CD4-positive, alpha-beta T cell treated with Interferon alpha-2 for 1 hour (primary cell): ENCODE measurements around the gene AGO3.

Source experiments
- DNase-seq, 2 donors: peaks; one replicate each; pipeline ENCODE4 v3.0.0-alpha.2; 2020 to 2022

Gene AGO3

GRCh38 chr1:36084497-36085115, 153.7 kb downstream of the AGO3 start:
- DNase-seq = no peak

DNA sequence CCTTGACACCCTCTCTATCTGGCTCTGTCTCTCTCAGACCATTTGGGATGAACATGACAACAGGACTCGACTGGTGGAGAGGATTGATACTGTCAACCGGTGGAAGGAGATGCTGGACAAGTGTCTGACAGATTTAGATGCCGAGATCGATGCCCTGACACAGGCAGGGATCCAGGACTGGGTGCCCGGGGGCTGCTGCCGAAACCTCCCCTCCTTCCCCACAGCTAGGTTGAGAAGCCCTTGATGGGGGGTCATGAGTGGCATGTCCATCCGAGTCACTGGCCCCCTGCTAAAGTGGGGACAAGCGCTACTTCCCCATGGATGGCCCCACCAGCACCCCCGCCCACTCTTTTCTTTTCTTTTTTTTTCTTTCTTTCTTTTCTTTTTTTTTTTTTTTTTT, 154.2 kb downstream of the AGO3 start:
- no peak for DNase-seq

DNA sequence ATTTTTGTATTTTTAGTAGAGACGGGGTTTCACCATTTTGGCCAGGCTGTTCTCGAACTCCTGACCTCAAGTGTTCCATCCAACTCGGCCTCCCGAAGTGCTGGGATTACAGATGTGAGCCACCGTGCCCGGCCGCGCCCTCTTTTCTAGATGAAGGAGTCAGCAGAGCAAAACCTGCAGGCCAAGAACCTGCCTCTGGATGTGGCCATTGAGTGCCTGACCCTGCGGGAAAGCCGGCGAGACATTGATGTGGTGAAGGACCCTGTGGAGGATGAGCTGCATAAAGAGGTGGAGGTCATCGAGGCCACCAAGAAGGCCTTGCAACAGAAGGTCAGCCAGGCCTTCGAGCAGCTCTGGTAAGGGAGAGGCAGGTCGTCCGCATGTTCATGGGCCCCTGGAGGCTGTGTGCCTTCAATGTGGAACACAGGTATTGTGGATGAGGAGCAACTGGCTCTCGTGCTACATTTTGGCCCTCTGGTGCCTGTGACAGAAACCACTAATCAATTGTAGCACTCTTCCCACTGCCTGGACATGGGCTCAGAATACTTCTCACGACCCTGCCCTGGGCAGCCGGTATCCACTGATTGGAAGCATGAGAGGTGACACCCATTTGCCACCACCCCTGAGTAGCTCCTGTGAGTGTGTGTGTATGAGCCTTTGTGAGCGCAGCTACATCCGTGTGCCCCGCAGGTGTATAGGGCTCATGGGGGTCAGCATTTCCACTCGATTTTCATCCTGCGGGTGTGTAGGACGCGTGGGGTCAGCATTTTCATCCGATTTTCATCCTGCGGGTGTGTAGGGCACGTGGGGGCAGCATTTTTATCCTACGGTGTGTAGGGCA, 155.0 kb downstream of the AGO3 start:
- no peak for DNase-seq

GRCh38 chr1:36086529-36087232, 155.8 kb downstream of the AGO3 start:
- DNase-seq = no peak

DNA sequence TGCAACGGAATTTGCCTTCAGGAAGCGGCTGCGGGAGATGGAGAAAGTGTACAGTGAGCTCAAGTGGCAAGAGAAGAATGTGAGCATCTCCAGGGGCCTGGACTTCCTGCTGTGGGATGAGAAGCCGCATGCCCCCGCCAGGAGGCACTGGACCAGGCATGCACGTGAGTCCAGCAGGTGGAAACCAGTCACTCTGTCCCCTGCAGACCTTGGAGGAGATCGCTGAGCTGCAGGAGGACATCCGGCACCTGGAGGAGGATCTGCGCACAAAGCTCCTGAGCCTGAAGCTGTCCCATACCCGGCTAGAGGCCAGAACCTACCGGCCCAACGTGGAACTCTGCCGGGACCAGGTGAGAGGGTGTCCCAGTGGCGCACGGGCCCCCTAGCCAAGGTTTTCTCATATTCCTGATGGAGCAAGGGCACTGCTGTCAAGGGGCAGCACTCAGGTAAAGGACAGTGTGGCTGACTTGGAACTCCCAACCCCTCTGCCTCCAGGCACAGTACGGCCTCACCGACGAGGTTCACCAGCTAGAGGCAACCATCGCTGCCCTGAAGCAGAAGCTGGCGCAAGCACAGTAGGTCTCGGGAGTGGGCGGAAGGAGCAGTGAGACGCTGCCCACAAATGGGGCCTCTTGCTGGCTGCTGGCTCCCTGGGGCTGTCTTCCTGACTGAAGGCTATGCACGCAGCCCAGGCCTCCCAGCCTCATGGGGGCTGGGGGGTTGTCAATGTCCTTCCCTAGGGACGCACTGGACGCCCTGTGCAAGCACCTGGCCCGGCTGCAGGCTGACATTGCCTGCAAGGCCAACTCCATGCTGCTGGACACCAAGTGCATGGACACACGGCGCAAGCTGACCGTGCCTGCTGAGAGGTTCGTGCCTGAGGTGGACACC, 156.6 kb downstream of the AGO3 start:
- no peak for DNase-seq

DNA sequence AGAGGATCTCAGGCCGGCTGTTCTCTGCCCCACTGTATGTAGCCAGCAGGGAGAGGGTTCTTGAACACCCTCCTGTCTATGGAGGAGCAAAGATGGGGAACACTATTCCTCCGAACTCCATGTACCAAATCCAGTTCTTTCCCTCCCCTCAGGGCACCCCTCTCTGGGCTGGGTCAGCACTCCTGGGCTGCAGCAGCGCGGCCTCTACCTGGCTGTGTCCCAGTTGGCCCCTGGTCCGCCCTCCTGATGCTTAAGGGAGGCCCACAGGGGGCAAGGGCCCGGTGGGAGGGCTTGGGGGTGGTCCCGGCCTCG, 157.3 kb downstream of the AGO3 start:
- DNase-seq = no peak

GRCh38 chr1:36088577-36089392, 157.9 kb downstream of the AGO3 start, which contains the start of gene ADPRS:
Gene ADPRS (plus strand): TSS chr1:36088892. CDS start chr1:36088905, 13 bp downstream.
- DNase-seq = peak; percentile 88 to 93

- peak; percentile 47 to 50 for DNase-seq
Observed at GRCh38 chr1:36089393-36090121, 158.7 kb downstream of the AGO3 start.

- DNase-seq = no peak
Observed at GRCh38 chr1:36091141-36091540, 160.2 kb downstream of the AGO3 start.

DNA sequence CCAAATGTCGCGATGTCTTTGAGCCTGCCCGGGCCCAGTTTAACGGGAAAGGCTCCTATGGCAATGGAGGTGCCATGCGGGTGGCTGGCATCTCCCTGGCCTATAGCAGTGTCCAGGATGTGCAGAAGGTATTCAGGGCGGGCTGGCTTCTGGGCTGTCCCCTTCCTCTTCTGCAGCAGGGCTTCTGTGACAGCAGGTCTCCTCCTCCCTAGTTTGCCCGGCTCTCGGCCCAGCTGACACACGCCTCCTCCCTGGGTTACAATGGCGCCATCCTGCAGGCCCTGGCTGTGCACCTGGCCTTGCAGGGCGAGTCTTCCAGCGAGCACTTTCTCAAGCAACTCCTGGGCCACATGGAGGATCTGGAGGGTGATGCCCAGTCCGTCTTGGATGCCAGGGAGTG, 160.8 kb downstream of the AGO3 start:
- DNase-seq = no peak

- no peak for DNase-seq
Observed at GRCh38 chr1:36092166-36092797, 161.4 kb downstream of the AGO3 start.

DNA sequence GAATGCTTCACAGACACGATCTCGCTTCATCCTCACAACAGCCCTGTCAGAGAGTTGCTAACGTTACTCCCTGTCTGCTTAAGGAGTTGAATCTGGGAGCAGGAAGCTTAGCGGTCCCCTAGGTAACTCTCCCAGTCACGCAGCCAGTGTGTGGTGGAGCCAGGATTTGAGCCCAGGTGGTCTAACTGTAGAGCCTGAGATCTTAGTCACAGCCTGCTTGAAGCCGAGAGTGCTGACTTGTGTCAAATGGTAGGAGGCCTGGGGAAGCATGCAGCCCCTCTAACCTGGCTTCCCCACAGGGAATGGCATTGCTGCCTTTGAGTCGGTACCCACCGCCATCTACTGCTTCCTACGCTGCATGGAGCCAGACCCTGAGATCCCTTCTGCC, 161.9 kb downstream of the AGO3 start:
- no peak for DNase-seq

- no peak for DNase-seq
Observed at GRCh38 chr1:36093226-36093625, 162.3 kb downstream of the AGO3 start.

DNA sequence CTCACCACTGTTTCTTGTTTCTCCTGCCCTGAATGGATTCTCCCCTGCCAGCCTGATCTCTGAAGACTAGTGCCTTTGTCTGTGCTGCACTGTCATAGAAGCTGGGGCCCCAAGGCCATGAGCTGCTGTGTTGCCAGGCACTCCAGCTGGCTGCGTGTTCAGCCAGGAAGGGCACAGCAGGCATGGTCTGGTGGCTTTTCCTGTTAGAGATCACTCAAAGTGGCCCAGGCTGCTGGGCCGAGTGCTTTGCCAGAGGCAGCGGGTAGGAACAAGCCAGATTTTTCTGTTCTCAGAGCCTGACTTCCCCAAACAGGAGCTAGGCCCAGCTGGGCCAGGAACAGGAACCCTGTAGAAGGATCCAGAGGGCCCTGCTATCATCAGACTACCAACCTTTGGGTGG, 163.0 kb downstream of the AGO3 start:
- no peak for DNase-seq

- DNase-seq = no peak
Observed at GRCh38 chr1:36094621-36095061, 163.7 kb downstream of the AGO3 start.

- DNase-seq = peak in 1 of 2 donors; percentile 28
Observed at GRCh38 chr1:36095760-36096405, 165.0 kb downstream of the AGO3 start.

DNA sequence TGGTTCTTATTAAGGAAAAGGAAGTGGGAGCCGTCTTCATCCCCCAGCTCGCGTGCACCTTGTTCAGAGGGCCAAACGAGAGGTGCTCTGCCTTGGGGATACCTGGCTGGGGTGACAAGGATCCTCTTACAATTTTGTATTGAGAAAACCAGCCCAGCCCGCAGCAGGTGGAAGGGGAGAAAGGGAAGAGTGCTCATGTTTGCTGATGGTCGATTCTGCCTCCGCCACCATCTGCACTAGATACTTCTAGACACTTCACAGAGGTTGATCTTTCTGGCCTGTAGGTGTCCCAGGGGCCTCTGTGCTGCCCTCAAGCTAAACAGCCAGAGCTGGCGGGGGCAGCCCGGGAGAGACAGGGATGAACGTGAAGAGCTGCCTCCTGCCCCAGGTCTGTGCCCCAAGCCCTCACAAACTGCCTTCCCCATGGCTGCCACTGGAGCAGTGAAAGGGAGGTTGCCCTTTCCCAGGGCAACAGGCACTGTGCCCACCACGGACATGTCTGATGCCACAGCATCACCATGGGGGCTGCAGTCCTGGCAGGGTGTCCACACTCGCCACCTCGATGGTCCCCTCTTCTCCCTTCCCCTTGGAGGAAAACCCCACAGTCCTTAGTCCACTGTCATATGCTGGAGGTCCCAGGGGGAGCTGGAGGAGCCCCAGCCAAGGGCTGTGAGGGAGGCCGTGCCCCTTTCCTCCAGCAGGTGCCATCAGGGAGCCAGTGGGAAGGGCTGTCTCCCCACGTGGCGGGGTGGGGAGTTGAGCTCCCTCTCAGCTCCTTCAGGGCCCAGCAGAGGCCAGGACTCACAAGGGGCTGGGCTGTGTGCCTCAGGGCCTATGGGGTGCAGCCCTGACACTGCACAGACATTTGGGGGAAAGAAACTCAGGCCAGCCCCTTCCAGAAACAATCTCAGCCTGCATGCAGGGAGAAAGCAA, 165.9 kb downstream of the AGO3 start:
- no peak for DNase-seq

GRCh38 chr1:36097693-36098585, 167.0 kb downstream of the AGO3 start:
- DNase-seq = no peak
